VCaP (cell line): ENCODE data around the gene FTSJ1.
"Not testable (repeated sequence)": the region's sequence is repeated elsewhere in the genome, so short reads cannot be mapped to it uniquely, and the experiment has no call there.

ENCODE experiments used
- H3K27ac ChIP-seq: fragments of 450-650 bp; 2 replicates; pipeline ENCODE4 v1.5.1; 2017
- TF ChIP-seq, protein P1 (sequence below): fragments of 450-650 bp; conservative IDR thresholded peaks from 2 replicates; pipeline ENCODE4 v1.5.1; 2017; ENCODE audit warnings: mild to moderate bottlenecking, moderate library complexity

The FTSJ1 gene

GRCh38 chrX:48475774-48476577 lies at the start of gene FTSJ1:
FTSJ1 (plus strand) TSS chrX:48476199; CDS start chrX:48478048, 1,849 bp downstream.
- H3K27ac ChIP-seq: peak within 1 kb of the TSS; percentile 50; the same call in 1 of the 2 replicates
- TF ChIP-seq, protein P1, sequence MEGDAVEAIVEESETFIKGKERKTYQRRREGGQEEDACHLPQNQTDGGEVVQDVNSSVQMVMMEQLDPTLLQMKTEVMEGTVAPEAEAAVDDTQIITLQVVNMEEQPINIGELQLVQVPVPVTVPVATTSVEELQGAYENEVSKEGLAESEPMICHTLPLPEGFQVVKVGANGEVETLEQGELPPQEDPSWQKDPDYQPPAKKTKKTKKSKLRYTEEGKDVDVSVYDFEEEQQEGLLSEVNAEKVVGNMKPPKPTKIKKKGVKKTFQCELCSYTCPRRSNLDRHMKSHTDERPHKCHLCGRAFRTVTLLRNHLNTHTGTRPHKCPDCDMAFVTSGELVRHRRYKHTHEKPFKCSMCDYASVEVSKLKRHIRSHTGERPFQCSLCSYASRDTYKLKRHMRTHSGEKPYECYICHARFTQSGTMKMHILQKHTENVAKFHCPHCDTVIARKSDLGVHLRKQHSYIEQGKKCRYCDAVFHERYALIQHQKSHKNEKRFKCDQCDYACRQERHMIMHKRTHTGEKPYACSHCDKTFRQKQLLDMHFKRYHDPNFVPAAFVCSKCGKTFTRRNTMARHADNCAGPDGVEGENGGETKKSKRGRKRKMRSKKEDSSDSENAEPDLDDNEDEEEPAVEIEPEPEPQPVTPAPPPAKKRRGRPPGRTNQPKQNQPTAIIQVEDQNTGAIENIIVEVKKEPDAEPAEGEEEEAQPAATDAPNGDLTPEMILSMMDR: no peak

GRCh38 chrX:48427027-48427716 lies 48.8 kb upstream of the FTSJ1 start:
- H3K27ac ChIP-seq: not testable (repeated sequence)

- not testable (repeated sequence) for H3K27ac ChIP-seq
Observed at GRCh38 chrX:48429606-48430005, 46.4 kb upstream of the FTSJ1 start.

- H3K27ac ChIP-seq: not testable (repeated sequence)
Observed at GRCh38 chrX:48430166-48430565, 45.8 kb upstream of the FTSJ1 start.

- H3K27ac ChIP-seq: not testable (repeated sequence)
Observed at GRCh38 chrX:48433713-48434112, 42.3 kb upstream of the FTSJ1 start.

DNA sequence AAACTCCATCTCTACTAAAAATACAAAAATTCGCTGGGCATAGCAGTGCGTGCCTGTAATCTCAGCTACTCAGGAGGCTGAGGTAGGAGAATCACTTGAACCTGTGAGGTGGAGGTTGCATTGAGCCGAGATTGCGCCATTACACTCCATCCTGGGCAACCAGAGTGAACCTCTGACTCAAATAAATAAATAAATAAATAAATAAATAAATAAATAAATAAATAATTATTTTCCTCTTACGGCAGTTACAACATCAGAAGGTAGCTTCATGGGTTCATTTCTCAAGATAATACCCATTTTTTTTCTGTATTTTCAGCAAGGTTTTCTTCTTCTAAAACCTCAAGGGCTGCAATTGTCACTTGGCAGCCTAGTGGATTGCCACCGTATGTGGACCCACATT lies 28.8 kb upstream of the FTSJ1 start:
- not testable (repeated sequence) for H3K27ac ChIP-seq

GRCh38 chrX:48450076-48450475 lies 25.9 kb upstream of the FTSJ1 start:
- no peak overlapping the region for H3K27ac ChIP-seq
- TF ChIP-seq, protein P1: no peak

DNA sequence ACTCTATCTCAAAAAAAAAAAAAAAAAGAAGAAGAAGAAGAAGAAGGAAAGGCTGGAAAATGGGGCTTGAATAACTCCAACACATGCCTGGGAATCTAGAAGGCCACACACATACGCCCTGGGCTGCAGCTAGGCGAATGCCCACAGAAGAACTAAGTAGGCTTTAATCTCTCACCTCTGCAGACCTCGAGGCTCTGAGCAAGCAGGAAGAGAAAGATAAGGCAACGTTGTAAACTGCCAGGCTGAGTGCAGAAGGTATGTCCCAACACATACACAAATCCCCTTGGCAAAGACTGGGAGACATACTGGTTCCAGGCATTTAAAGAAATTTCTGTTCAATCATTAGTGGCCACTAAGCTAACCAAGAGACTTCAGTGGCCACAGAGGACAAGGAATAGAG lies 24.3 kb upstream of the FTSJ1 start:
- TF ChIP-seq, protein P1: no peak
- H3K27ac ChIP-seq: no peak overlapping the region

DNA sequence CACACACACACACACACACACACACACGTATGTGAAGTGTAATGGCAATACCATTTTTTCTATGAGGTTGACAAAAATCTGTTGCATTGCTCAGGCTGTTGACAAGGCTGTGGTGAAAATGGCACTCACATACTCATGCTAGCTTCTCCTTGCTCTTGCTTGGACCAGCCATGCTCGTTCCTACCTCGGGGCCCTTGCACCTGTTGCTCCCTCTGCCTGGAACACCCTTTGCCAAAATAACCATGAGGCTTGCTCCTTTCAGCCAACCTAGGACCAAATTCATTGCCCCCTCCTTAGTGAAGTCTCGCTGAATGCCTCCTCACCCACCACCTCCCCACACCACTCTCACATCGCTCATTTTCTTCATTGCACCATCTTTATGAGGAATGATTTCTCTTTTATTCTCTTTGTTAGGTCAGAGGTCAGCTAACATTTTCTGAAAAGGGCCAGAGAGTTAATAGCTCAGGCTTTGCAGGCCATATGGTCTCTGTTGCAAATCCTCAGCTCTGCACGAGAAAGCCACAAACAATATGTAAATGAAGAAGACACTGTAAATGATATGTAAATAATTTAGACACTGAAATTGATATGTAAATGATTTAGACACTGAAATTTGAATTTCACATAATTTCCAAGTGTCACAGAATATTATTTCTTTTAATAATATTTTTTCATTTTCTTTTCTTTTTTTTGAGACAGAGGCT lies 19.2 kb upstream of the FTSJ1 start:
- TF ChIP-seq, protein P1: no peak
- no peak overlapping the region for H3K27ac ChIP-seq

- TF ChIP-seq, protein P1: no peak
- H3K27ac ChIP-seq: no peak overlapping the region
Observed at GRCh38 chrX:48458711-48459110, 17.3 kb upstream of the FTSJ1 start.
